Fibroblast of lung (primary cell): ENCODE measurements around the gene CLPTM1L. TPM values are rescaled to one million over a fixed set of nuclear protein-coding genes. Genes with fewer than 3 reads are reported as not detected.

ENCODE experiments used
- DNase-seq, 2 donors: peaks; one replicate each; pipeline versions ENCODE4 v3.0.0 to v3.0.0-alpha.2; 2010; ENCODE audit warnings: low read depth in 2 of 2
- H2AFZ ChIP-seq: 2 replicates; pipeline ENCODE4 v1.5.1; 2012; ENCODE audit warnings: low read length, control low read depth, inconsistent platforms
- H3K27ac ChIP-seq: 2 replicates; pipeline ENCODE4 v1.5.1; 2011; ENCODE audit warnings: low read length, control low read depth; ENCODE audit not compliant: insufficient read depth
- H3K27me3 ChIP-seq: 2 replicates; pipeline ENCODE4 v1.5.1; 2011; ENCODE audit warnings: mild to moderate bottlenecking, low read length; ENCODE audit not compliant: control insufficient read depth, insufficient read depth
- H3K36me3 ChIP-seq: 2 replicates; pipeline ENCODE4 v1.5.1; 2011; ENCODE audit warnings: low read length; ENCODE audit not compliant: control insufficient read depth, insufficient read depth
- H3K4me1 ChIP-seq: 2 replicates; pipeline ENCODE4 v1.5.1; 2011; ENCODE audit warnings: low read length; ENCODE audit not compliant: control insufficient read depth, insufficient read depth; ENCODE audit errors: extremely low read depth
- H3K4me2 ChIP-seq: 2 replicates; pipeline ENCODE4 v1.5.1; 2011; ENCODE audit warnings: low read length, control low read depth; ENCODE audit not compliant: insufficient read depth; ENCODE audit errors: extremely low read depth
- H3K4me3 ChIP-seq, 4 experiments: fragments of 200-600 bp in 1 of 4; sonication (generic) in 1 of 4; replicated peaks in 1 of 4; 2 replicates each; pipeline ENCODE4 v1.5.1; 2011 to 2016; ENCODE audit warnings: low read length in 4 of 4, low read depth in 3 of 4, mild to moderate bottlenecking in 3 of 4, control low read depth in 2 of 4, inconsistent platforms in 1 of 4, mixed read lengths in 1 of 4; ENCODE audit not compliant: insufficient read depth in 1 of 4; ENCODE audit errors: control extremely low read depth in 1 of 4
- H3K79me2 ChIP-seq: 2 replicates; pipeline ENCODE4 v1.5.1; 2012; ENCODE audit warnings: mild to moderate bottlenecking, low read length, inconsistent platforms; ENCODE audit not compliant: control insufficient read depth, insufficient read depth
- H3K9ac ChIP-seq: 2 replicates; pipeline ENCODE4 v1.5.1; 2011; ENCODE audit warnings: mild to moderate bottlenecking, low read length, control low read depth; ENCODE audit not compliant: insufficient read depth
- H3K9me3 ChIP-seq: 2 replicates; pipeline ENCODE4 v1.5.1; 2012; ENCODE audit warnings: low read depth, low read length; ENCODE audit not compliant: control insufficient read depth, insufficient read depth
- H4K20me1 ChIP-seq: 2 replicates; pipeline ENCODE4 v1.5.1; 2011; ENCODE audit warnings: low read length; ENCODE audit not compliant: control insufficient read depth, insufficient read depth; ENCODE audit errors: extremely low read depth
- EZH2 ChIP-seq: IDR thresholded peaks from 2 replicates; pipeline ENCODE4 v1.5.1; 2012; ENCODE audit warnings: low read length, control low read depth, mild to moderate bottlenecking; ENCODE audit errors: missing control alignments
- polyA plus RNA-seq, 2 donors: library from polyadenylated mRNA; depleted of rRNA in 1 of 2; stranded (reverse) in 1 of 2; unstranded in 1 of 2; fragments of >200 nt; gene quantifications; 2 replicates each; pipeline ENCODE4 v1.2.1, GENCODE V29; 2011 to 2012; ENCODE audit warnings: missing spikeins in 1 of 2
- total RNA-seq: library from RNA; depleted of rRNA; stranded (reverse); fragments of >200 nt; gene quantifications from 2 replicates; pipeline ENCODE4 v1.2.1, GENCODE V29; 2014
- TF ChIP-seq, protein P1 (sequence below), 2 donors: IDR thresholded peaks in 1 of 2; conservative IDR thresholded peaks in 1 of 2; 1 replicate in 1 of 2; 2 replicates in 1 of 2; pipeline ENCODE4 v1.5.1; 2011 to 2012; ENCODE audit warnings: low read length in 2 of 2, control low read depth in 1 of 2, inconsistent platforms in 1 of 2, low read depth in 1 of 2, mild to moderate bottlenecking in 1 of 2

The CLPTM1L gene
- total and polyA plus RNA-seq, 2 donors (not counting 1 experiment from before 2014, with no cell fraction given), result 89.3 to 215 TPM

DNA sequence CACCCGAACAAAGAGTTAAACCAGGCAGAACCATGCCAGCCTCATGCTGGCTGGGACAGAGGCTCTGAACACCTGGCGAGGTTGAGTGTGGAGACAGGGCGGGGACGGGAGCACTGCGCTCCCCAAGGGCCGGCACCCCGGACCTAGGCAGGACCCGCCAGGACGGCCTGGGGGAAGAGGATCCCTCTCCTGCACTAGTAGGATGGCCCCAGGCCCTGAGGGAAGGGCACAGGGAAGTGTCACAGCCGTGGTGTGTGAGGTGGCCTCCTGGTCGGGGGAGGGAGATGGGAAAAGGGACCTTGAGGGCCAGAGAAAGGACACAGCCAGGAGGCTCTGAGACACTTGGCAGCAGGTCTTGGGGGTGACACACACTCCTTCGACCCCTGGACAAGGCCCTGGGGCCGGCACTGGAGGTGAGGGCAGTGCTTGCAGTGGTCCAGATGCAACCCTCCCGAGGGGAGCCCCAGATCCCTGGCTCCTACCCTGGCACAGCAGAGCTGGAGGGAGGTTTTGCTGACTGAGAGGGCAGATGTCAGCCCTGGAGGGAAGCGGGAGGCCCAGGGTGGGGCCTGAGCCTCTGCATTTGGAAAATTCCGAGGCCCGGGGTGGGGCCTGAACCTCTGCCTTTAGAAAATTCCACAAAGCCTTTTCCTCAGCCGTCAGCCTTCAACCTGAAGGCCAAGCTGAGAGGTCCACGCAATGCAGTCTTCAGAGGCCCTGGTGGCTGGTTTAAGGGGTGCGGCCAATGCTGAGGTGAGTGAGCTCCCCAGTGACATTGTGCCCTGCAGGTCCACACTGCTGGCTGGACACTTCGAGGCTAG is 25.3 kb downstream of the CLPTM1L start:
- no peaks in the 10 kb centered on the region for H4K20me1 ChIP-seq
- DNase-seq, result no peak
- H3K4me2 ChIP-seq, result no peak overlapping the region
- no peaks in the 10 kb centered on the region for H3K79me2 ChIP-seq
- H3K27ac ChIP-seq, result no peak overlapping the region
- no peak overlapping the region for H3K4me3 ChIP-seq
- H2AFZ ChIP-seq, result no peak overlapping the region
- no peaks in the 10 kb centered on the region for H3K9me3 ChIP-seq
- H3K9ac ChIP-seq, result no peak overlapping the region
- TF ChIP-seq EZH2, result no peak
- TF ChIP-seq, protein P1, sequence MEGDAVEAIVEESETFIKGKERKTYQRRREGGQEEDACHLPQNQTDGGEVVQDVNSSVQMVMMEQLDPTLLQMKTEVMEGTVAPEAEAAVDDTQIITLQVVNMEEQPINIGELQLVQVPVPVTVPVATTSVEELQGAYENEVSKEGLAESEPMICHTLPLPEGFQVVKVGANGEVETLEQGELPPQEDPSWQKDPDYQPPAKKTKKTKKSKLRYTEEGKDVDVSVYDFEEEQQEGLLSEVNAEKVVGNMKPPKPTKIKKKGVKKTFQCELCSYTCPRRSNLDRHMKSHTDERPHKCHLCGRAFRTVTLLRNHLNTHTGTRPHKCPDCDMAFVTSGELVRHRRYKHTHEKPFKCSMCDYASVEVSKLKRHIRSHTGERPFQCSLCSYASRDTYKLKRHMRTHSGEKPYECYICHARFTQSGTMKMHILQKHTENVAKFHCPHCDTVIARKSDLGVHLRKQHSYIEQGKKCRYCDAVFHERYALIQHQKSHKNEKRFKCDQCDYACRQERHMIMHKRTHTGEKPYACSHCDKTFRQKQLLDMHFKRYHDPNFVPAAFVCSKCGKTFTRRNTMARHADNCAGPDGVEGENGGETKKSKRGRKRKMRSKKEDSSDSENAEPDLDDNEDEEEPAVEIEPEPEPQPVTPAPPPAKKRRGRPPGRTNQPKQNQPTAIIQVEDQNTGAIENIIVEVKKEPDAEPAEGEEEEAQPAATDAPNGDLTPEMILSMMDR (conservative IDR thresholded peaks at IDR 0.05 in 1 of 2, IDR thresholded peaks at IDR 0.05 in 1 of 2; ENCODE audit: low read depth in 1 of 2, low read length in 2 of 2), result no peak
- H3K27me3 ChIP-seq, result no peaks in the 10 kb centered on the region
- H3K36me3 ChIP-seq, result peaks cover 18% of the 10 kb centered on the region
- H3K4me1 ChIP-seq, result no peaks in the 10 kb centered on the region

DNA sequence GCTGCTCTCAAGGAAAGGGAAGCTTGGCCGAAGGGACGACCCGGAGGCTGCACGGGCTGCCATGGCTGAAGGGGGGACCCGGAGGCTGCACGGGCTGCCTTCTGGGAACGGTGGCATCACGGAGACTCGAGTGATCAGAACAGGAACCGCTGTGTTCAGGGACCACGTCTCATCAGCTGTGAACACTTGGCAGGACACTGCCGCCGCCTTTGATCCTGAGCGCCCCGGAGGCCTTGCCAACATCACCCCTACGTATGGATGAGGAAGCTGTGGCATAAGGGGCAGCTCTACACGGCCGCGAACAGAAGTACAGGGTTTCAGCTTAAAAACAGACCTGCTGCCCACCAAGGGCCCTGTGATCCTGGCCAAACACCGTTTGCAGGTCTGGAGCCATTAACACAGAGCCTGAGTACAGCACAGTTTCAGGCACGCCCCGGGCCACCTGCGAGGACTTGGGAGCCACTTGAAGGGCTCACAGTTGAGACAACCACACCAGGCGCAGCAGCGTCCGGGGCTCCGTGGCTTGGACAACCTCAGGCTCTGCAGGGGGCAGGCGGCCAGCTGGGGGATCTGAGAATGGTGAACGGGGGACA is 26.1 kb downstream of the CLPTM1L start:
- no peak overlapping the region for H2AFZ ChIP-seq
- no peaks in the 10 kb centered on the region for H4K20me1 ChIP-seq
- no peak for TF ChIP-seq EZH2
- TF ChIP-seq, protein P1 (conservative IDR thresholded peaks at IDR 0.05 in 1 of 2, IDR thresholded peaks at IDR 0.05 in 1 of 2; ENCODE audit: low read depth in 1 of 2, low read length in 2 of 2), result no peak
- H3K79me2 ChIP-seq, result no peaks in the 10 kb centered on the region
- H3K4me3 ChIP-seq, result no peak overlapping the region
- H3K4me1 ChIP-seq, result no peaks in the 10 kb centered on the region
- no peak overlapping the region for H3K4me2 ChIP-seq
- H3K27me3 ChIP-seq, result no peaks in the 10 kb centered on the region
- peaks cover 16% of the 10 kb centered on the region for H3K36me3 ChIP-seq
- H3K27ac ChIP-seq, result no peak overlapping the region
- no peaks in the 10 kb centered on the region for H3K9me3 ChIP-seq
- DNase-seq, result no peak
- H3K9ac ChIP-seq, result no peak overlapping the region

DNA sequence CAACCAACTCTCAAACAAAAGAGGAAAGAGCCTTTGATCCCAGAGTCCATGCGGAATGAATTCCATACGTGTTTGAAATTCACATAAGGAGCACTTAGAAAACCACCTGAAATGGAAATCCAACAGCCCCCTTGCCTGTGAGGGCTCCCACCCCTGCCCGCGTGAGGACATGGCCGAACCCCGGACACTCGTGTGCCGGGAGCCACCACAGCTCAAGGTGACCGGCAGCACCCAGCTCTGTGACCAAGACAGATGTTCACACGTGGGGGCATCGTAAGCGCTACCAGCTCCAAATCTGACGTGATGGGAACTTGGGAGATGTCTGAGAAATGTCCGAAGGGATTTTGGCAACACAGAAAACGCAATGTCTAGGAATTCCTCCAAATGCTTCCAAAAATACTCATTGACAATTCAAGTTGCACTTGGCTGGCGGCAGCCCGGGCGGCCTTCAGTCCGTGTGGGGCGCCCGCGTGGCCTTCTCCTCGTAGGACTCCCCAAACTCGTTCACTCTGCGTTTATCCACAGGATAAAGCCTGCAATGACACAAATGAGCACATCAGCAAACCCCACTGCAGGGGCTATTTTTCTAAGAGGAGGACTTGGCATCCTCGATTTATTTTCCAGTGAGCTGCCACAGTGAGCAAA is 26.9 kb downstream of the CLPTM1L start:
- Histone ChIP-seq H4K20me1 (no peaks in the 10 kb centered on the region), H3K4me2 (no peak overlapping the region), H3K27ac (no peak overlapping the region), H3K4me3 (no peak overlapping the region), H3K27me3 (no peaks in the 10 kb centered on the region), H3K36me3 (peaks cover 16% of the 10 kb centered on the region), H2AFZ (no peak overlapping the region), H3K9ac (no peak overlapping the region), H3K9me3 (no peaks in the 10 kb centered on the region), H3K79me2 (no peaks in the 10 kb centered on the region), H3K4me1 (no peaks in the 10 kb centered on the region)
- TF ChIP-seq, protein P1 (conservative IDR thresholded peaks at IDR 0.05 in 1 of 2, IDR thresholded peaks at IDR 0.05 in 1 of 2; ENCODE audit: low read depth in 1 of 2, low read length in 2 of 2), result no peak
- no peak for TF ChIP-seq EZH2
- no peak for DNase-seq
